ENCODE data around the gene HIP1R.

Gene HIP1R

DNA sequence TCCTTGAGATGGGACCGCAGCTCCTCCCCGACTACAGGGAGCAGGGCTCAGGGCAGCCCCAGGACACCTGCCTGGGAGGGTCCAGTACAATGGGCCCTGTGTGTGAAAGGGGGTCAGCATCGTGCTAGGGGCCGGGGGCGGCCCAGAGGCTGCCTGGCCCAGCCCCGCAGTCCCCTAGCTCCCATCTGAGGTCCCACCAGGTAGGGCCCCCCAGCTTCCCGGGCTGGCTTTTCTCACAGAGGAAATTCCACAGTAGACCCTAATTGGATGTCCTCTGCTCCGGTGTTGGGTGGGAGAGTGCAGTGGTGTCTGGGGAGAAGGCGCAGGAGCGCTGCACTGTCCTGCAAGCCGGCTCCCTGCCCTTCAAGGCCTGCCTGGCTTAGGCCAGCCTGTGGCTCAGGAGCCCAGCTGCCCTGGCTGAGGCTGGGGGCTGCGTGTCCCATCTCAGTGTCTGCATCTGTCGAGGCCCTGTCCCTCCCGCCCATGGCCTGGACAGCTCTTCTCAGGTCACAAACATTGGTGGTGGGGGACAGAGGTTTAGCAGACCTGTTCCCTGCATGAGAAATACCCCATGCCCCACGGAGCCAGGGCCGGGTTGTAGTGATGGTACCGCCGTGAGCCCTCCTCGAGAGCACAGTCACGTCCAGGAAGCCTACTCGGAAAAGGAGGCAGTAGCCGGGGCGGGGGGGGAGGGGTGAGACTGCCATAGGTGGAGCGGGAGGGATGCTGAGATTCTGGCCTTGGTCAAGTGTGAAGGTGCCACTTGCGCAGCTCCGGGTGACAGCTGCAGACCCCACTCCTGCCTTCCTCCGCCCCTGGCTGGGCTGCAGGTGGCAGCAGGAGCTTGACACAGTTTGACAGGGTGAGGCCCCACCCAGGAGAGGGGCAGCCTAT is 11.6 kb downstream of the HIP1R start:
- no peak overlapping the region for H3K4me3 ChIP-seq (ENCODE audit: low read depth, low read length)
- no peaks in the 10 kb centered on the region for H3K27me3 ChIP-seq
- no peaks in the 10 kb centered on the region for H3K4me1 ChIP-seq
- no peak for TF ChIP-seq CTCF (IDR thresholded peaks at IDR 0.05; ENCODE audit: low read depth, low read length)
- no peak for DNase-seq
- no peaks in the 10 kb centered on the region for H3K9me3 ChIP-seq
- no peaks in the 10 kb centered on the region for H3K36me3 ChIP-seq

DNA sequence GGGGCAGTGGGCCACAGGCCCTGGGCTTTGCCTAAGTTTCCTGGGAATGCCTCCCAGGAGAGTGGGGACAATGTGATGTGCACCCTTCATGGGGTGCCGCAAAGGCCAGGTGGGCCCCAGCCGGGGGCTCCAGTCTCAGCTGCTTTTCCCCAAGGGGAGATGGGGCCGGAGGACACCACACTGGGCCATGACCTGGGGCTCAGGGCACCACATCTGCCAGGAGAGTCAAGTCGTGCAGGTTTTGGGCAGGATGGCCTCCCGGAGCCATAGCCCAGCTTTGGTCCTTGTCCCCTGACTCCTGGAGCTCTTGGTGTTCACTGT is 12.2 kb downstream of the HIP1R start:
- no peaks in the 10 kb centered on the region; the same call in 1 of the 2 replicates for H3K4me1 ChIP-seq
- H3K27me3 ChIP-seq, result no peaks in the 10 kb centered on the region
- no peak for TF ChIP-seq CTCF (IDR thresholded peaks at IDR 0.05; ENCODE audit: low read depth, low read length)
- no peaks in the 10 kb centered on the region for H3K36me3 ChIP-seq
- DNase-seq, result no peak
- H3K4me3 ChIP-seq (ENCODE audit: low read depth, low read length), result no peak overlapping the region
- no peaks in the 10 kb centered on the region for H3K9me3 ChIP-seq

DNA sequence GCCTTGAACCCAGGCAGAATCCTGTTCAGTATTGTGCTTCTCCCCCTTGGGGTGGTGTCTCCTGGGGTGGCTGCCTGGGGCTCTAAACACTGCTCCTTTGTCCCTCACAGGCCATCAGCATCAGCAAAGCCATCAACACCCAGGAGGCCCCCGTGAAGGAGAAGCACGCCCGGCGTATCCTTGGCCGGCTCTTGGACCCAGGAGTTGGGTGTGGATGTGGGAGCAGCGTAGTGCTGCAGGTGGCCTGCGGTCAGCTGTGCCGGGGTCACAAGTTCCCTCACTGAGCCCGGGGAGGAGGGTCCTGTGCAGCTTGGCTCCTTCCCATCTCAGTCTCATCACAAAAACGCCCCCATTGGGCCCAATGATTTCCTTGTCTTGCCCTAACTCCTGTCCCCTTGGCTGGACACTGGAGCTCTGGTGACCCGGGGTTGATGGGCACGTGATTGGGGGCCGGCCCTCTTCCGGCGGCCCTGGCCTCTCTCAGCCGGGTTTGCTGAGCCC is 12.7 kb downstream of the HIP1R start:
- peaks cover 4% of the 10 kb centered on the region; the same call in 1 of the 2 replicates for H3K4me1 ChIP-seq
- DNase-seq, result no peak
- H3K4me3 ChIP-seq (ENCODE audit: low read depth, low read length), result no peak overlapping the region
- H3K9me3 ChIP-seq, result no peaks in the 10 kb centered on the region
- no peak for TF ChIP-seq CTCF (IDR thresholded peaks at IDR 0.05; ENCODE audit: low read depth, low read length)
- no peaks in the 10 kb centered on the region for H3K27me3 ChIP-seq
- no peaks in the 10 kb centered on the region for H3K36me3 ChIP-seq

DNA sequence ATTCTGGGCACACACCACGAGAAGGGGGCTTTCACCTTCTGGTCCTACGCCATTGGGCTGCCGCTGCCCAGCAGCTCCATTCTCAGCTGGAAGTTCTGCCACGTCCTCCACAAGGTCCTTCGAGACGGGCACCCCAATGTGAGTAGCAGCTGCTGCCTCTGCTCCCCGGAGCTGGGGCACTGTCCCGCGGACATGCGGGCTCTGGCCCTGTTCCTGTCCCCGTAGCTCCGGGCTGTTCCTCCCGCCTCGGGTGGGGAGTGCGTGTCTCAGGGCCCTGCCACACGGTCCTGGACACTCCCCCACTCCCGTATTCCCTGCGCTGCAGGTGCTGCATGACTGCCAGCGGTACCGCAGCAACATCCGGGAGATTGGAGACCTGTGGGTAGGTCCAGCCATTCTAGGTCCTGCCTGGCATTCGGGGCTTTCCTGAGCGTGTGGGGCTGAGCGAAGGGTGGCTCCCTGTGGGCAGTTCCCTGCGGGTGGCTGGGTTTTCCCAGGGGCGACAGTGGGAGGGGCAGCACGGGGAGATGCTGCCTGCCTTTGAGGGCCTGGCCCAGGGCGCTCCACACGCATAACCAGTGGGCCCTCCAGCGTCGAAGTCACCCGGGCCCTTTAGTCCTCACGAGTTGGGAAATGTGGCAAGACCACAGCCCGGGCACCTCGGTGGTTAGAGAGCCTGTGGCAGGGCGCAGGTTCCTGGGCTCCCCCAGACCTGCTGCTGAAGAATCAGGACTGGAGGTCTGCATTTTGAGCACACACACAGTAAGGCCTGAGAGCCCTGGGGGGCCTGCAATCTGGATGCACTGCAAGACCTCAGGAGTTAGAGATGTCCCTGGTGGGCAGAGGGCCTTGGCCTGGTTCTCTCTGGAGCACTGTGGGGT is 13.5 kb downstream of the HIP1R start:
- Histone ChIP-seq H3K4me3 (ENCODE audit: low read depth, low read length) (no peak overlapping the region), H3K4me1 (peaks cover 4% of the 10 kb centered on the region; the same call in 1 of the 2 replicates), H3K27me3 (no peaks in the 10 kb centered on the region), H3K9me3 (no peaks in the 10 kb centered on the region), H3K36me3 (no peaks in the 10 kb centered on the region)
- no peak for TF ChIP-seq CTCF (IDR thresholded peaks at IDR 0.05; ENCODE audit: low read depth, low read length)
- no peak for DNase-seq

DNA sequence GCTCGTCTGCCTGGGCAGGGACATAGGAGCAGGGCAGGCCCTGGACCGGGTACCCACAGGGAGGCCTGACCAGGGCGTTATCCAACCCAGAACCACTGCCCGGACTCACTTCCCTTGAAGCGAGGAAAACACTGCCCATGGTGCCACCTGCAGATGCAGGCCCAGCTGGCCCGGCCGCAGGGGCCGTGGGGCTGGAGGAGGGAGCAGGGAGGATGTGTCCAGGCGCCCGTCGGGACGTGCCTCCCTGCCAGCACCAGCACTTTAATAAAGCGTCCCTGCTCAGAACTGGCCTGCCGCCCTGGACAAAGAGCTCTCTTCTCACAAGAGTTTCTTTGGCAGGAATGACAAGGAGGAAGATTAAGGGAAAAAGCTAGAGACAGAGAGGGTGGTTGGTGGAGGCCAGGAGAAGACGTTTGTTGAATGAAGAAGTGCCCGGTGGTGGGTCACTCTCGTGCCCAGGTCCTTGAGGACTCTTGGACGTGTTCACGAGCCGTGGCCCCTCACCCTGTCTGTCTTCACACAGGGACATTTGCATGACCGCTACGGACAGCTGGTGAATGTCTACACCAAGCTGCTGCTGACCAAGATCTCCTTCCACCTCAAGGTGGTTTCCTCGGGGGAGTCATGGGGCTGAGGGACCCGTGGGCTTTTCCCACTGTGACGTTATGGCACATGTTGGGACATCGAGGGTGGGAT is 14.2 kb downstream of the HIP1R start:
- H3K4me1 ChIP-seq, result peaks cover 4% of the 10 kb centered on the region; the same call in 1 of the 2 replicates
- TF ChIP-seq CTCF (IDR thresholded peaks at IDR 0.05; ENCODE audit: low read depth, low read length), result no peak
- no peak for DNase-seq
- no peak overlapping the region for H3K4me3 ChIP-seq (ENCODE audit: low read depth, low read length)
- no peaks in the 10 kb centered on the region for H3K36me3 ChIP-seq
- H3K27me3 ChIP-seq, result no peaks in the 10 kb centered on the region
- H3K9me3 ChIP-seq, result no peaks in the 10 kb centered on the region

Data from BE2C (cell line).